Spinal cord (tissue), 10 donors: Measurements from ENCODE around the gene PLAC1. TPM values are rescaled to one million over a fixed set of nuclear protein-coding genes. Genes with fewer than 3 reads are reported as not detected.

ENCODE experiments used
- DNase-seq, 6 donors: peaks; one replicate each; pipeline versions ENCODE4 v3.0.0 to v3.0.0-alpha.2; 2013 to 2015; ENCODE audit warnings: low spot score in 6 of 6, low read depth in 4 of 6
- H3K27ac ChIP-seq: one replicate; pipeline ENCODE4 v1.5.1; 2013; ENCODE audit warnings: low read depth, low read length, control low read depth
- H3K27me3 ChIP-seq: one replicate; pipeline ENCODE4 v1.6.1; 2013; ENCODE audit warnings: low read length; ENCODE audit not compliant: control insufficient read depth, insufficient read depth
- H3K36me3 ChIP-seq: one replicate; pipeline ENCODE4 v1.6.1; 2013; ENCODE audit warnings: low read length; ENCODE audit not compliant: control insufficient read depth, insufficient read depth
- H3K4me1 ChIP-seq: one replicate; pipeline ENCODE4 v1.6.1; 2013; ENCODE audit warnings: low read length; ENCODE audit not compliant: control insufficient read depth, insufficient read depth
- H3K4me3 ChIP-seq: one replicate; pipeline ENCODE4 v1.5.1; 2013; ENCODE audit warnings: low read depth, low read length, control low read depth
- H3K9me3 ChIP-seq: one replicate; pipeline ENCODE4 v1.6.1; 2013; ENCODE audit warnings: low read length; ENCODE audit not compliant: control insufficient read depth, insufficient read depth
- WGBS: methylation state at CpG from one replicate; pipeline ENCODE4 v1.1.5; 2013; ENCODE audit warnings: missing lambda C conversion rate; ENCODE audit not compliant: insufficient coverage; 5-methylcytosine and 5-hydroxymethylcytosine counted together
- polyA plus RNA-seq, 2 donors: library from polyadenylated mRNA; unstranded; fragments of 120-200 nt; gene quantifications; one replicate each; pipeline ENCODE4 v1.2.1, GENCODE V29; 2013; ENCODE audit not compliant: insufficient read length in 2 of 2
- total RNA-seq, 2 donors: library from RNA; depleted of rRNA in 1 of 2; stranded (reverse); fragments of 120-200 nt in 1 of 2; fragments of >200 nt in 1 of 2; gene quantifications; one replicate each; pipeline versions ENCODE4 v1.2.3 to v1.2.4, GENCODE V29; 2013 to 2014
- donor health status: healthy.

Gene PLAC1
- total and polyA plus RNA-seq, 4 donors, result 0.59 to 1.4 (median 0.74) TPM; not detected in 1

DNA sequence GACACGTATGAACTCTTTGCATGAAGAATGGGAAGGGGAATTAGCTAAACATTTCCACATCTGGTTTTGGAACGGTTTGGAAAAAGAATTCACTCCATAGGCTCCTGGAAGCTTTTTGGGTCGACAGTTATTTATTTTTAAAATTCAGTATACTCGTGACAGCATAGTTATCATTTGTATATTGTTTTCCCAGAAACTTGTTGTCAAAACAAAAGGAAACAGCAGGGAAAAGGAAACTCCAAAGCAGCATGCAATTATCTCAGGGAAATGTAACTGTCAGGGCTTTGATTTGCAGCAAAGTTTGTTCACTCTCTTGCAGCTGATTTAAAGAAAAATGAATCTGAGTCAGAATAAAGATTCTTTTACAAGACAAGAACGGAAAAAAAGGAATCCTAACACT, 86.5 kb downstream of the PLAC1 start:
- Histone ChIP-seq H3K27ac (no peak overlapping the region), H3K36me3 (no peaks in the 10 kb centered on the region), H3K4me3 (no peak overlapping the region), H3K27me3 (peaks cover 4% of the 10 kb centered on the region), H3K9me3 (no peaks in the 10 kb centered on the region), H3K4me1 (no peaks in the 10 kb centered on the region)
- WGBS, result no CpG with 5 or more reads among the region's 5 CpGs
- DNase-seq, result peak in 1 of 6 donors; percentile 6

GRCh38 chrX:134570899-134571298, 87.4 kb downstream of the PLAC1 start:
- DNase-seq, result no peak
- no peaks in the 10 kb centered on the region for H3K9me3 ChIP-seq
- peaks cover 4% of the 10 kb centered on the region for H3K27me3 ChIP-seq
- no peak overlapping the region for H3K4me3 ChIP-seq
- no peaks in the 10 kb centered on the region for H3K4me1 ChIP-seq
- H3K36me3 ChIP-seq, result no peaks in the 10 kb centered on the region
- no peak overlapping the region for H3K27ac ChIP-seq
- no CpG with 5 or more reads among the region's 2 CpGs for WGBS

DNA sequence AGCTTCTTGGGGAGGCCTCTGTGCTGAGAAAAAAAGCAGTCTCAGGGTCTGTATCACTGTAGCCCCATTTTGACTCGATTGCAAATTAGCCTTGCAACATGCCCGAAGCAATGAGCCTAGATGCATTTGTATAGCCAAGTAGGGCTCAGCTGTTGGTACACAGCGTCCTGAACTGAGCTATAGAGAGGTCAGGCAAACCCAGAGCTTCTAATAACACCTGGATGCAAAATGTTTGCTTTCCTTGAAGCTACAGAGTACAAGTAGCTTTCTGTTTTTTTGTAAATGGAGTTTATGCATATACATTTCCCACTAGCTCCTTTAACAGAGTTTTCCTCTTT, 87.8 kb downstream of the PLAC1 start:
- DNase-seq, result no peak
- Histone ChIP-seq H3K27me3 (peaks cover 4% of the 10 kb centered on the region), H3K36me3 (no peaks in the 10 kb centered on the region), H3K9me3 (no peaks in the 10 kb centered on the region), H3K4me3 (no peak overlapping the region), H3K27ac (no peak overlapping the region), H3K4me1 (no peaks in the 10 kb centered on the region)
- WGBS, result 40% methylated on average over 2 of the region's 3 CpGs

DNA sequence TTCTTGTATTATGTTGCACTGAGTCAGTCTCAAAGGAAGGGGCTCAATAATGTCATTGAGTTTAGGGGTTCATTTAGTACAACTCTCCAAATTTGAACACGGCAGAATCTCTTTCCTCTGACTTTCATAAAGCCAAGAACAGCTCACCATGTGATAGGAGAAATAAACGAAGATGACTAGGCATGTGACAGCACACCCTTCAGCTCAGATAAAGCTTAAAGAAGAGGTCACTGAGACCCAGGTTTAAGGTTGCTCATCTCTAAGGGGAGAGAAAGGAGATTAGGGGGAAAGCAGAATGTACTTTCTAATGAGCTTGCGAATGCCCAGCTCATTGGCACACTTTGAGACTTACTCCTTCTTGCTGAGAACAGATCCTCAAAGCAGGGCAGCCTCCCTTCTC, 89.0 kb downstream of the PLAC1 start:
- Histone ChIP-seq H3K27ac (no peak overlapping the region), H3K4me3 (no peak overlapping the region), H3K27me3 (peaks cover 4% of the 10 kb centered on the region), H3K4me1 (no peaks in the 10 kb centered on the region), H3K36me3 (no peaks in the 10 kb centered on the region), H3K9me3 (no peaks in the 10 kb centered on the region)
- 80% methylated on average over 1 of the region's 3 CpGs for WGBS
- no peak for DNase-seq

- no peaks in the 10 kb centered on the region for H3K36me3 ChIP-seq
- 60% methylated on average over 4 of the region's 8 CpGs for WGBS
- H3K4me3 ChIP-seq, result no peak overlapping the region
- H3K27ac ChIP-seq, result no peak overlapping the region
- H3K9me3 ChIP-seq, result no peaks in the 10 kb centered on the region
- H3K27me3 ChIP-seq, result peaks cover 4% of the 10 kb centered on the region
- peak in 1 of 6 donors; percentile 1 for DNase-seq
- H3K4me1 ChIP-seq, result no peaks in the 10 kb centered on the region
These were observed 89.8 kb downstream of the PLAC1 start for GRCh38 chrX:134568285-134569016.

GRCh38 chrX:134566506-134566905, 91.8 kb downstream of the PLAC1 start:
- H3K27ac ChIP-seq, result no peak overlapping the region
- DNase-seq, result no peak
- H3K27me3 ChIP-seq, result peaks cover 4% of the 10 kb centered on the region
- H3K4me3 ChIP-seq, result no peak overlapping the region
- no peaks in the 10 kb centered on the region for H3K4me1 ChIP-seq
- no peaks in the 10 kb centered on the region for H3K9me3 ChIP-seq
- 70% methylated on average over 3 of the region's 5 CpGs for WGBS
- H3K36me3 ChIP-seq, result no peaks in the 10 kb centered on the region

- Histone ChIP-seq H3K27ac (no peak overlapping the region), H3K4me3 (no peak overlapping the region), H3K27me3 (no peaks in the 10 kb centered on the region), H3K36me3 (no peaks in the 10 kb centered on the region), H3K4me1 (no peaks in the 10 kb centered on the region), H3K9me3 (no peaks in the 10 kb centered on the region)
- 74% methylated on average over 2 of the region's 2 CpGs for WGBS
- DNase-seq, result no peak
These were observed 96.3 kb downstream of the PLAC1 start for GRCh38 chrX:134562002-134562401.

DNA sequence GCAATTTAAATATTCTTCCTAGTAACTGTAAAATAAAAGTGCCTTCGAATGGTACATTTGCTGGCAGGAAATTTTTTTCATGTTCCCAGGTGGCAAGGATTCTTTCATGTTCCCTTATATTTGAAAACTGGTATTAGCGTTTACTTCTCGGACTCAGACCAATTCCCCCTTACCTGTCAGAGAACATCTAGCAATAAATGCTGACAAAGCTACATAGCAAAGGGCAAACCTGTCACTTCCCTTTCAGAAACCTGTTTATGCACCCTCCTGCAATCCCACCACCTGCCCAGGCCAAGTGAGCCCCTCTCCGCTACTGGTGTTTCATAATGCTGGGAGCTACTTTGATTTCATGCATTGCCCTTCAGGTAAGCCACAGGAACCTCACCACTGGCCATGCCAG, 100.1 kb downstream of the PLAC1 start:
- no peak overlapping the region for H3K4me3 ChIP-seq
- WGBS, result 74% methylated on average over 3 of the region's 4 CpGs
- no peaks in the 10 kb centered on the region for H3K9me3 ChIP-seq
- no peaks in the 10 kb centered on the region for H3K4me1 ChIP-seq
- H3K27ac ChIP-seq, result no peak overlapping the region
- no peak for DNase-seq
- no peaks in the 10 kb centered on the region for H3K36me3 ChIP-seq
- peaks cover 3% of the 10 kb centered on the region for H3K27me3 ChIP-seq

DNA sequence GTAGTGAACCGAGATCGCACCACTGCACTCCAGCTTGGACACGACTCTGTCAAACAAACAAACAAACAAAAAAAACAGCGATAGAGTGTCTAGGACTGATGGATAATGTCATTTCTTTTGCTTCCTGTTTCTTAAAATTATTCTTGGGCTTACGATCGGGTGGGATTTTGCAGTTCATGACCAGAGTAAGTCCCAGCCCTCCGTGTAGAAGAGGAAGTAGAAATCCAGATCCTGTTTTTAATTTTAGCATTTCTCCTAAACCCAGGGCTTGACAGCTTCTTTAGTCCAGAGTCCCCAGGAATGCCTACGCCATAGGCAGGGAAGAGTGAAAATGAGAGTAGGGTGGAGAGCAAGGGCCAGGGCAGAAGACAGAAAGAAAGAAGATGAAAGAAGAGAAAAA, 104.0 kb downstream of the PLAC1 start:
- WGBS, result no CpG with 5 or more reads among the region's 8 CpGs
- DNase-seq, result no peak
- no peaks in the 10 kb centered on the region for H3K9me3 ChIP-seq
- H3K4me3 ChIP-seq, result no peak overlapping the region
- H3K4me1 ChIP-seq, result peaks cover 9% of the 10 kb centered on the region
- H3K27ac ChIP-seq, result no peak overlapping the region
- H3K36me3 ChIP-seq, result no peaks in the 10 kb centered on the region
- peaks cover 29% of the 10 kb centered on the region for H3K27me3 ChIP-seq

GRCh38 chrX:134552351-134552750, 105.9 kb downstream of the PLAC1 start:
- Histone ChIP-seq H3K36me3 (no peaks in the 10 kb centered on the region), H3K27me3 (peaks cover 46% of the 10 kb centered on the region), H3K27ac (no peak overlapping the region), H3K4me3 (no peak overlapping the region), H3K4me1 (peaks cover 9% of the 10 kb centered on the region), H3K9me3 (no peaks in the 10 kb centered on the region)
- WGBS, result no CpG with 5 or more reads among the region's 5 CpGs
- no peak for DNase-seq
